Measurements from ENCODE around the gene GNAI3.

GNAI3 gene

GRCh38 chr1:109649491-109649914 lies 101.1 kb downstream of the GNAI3 start:
- H2AK5ac ChIP-seq (ENCODE audit: low read length, severe bottlenecking) = no peak overlapping the region
- 47% methylated on average over 1 of the region's 4 CpGs for WGBS
- peak; percentile 22 for DNase-seq
- H3K9me3 ChIP-seq (ENCODE audit: control insufficient read depth, low read length) = no peaks in the 10 kb centered on the region
- H3K14ac ChIP-seq (ENCODE audit: low read length in 2 of 2) = no peak overlapping the region
- no peak overlapping the region for H4K91ac ChIP-seq (ENCODE audit: low read length)
- no peak overlapping the region for H3K4me2 ChIP-seq (ENCODE audit: low read length, poor library complexity, severe bottlenecking)
- no peak overlapping the region for H3K4ac ChIP-seq (ENCODE audit: low read depth in 1 of 2, low read length in 2 of 2)
- H2BK5ac ChIP-seq (ENCODE audit: low read depth, low read length, poor library complexity, severe bottlenecking) = no peak overlapping the region
- peak overlapping the region; percentile 77 for H3K9ac ChIP-seq (ENCODE audit: low read length)
- H3K18ac ChIP-seq (ENCODE audit: low read depth in 1 of 2, low read length in 2 of 2) = no peak overlapping the region
- no peak overlapping the region for H2BK120ac ChIP-seq (ENCODE audit: low read depth, low read length)
- no peak overlapping the region for H2AFZ ChIP-seq (ENCODE audit: low read depth, low read length)
- H3K4me3 ChIP-seq (ENCODE audit: insufficient read depth in 1 of 2, low read depth in 1 of 2, low read length in 2 of 2) = peak overlapping the region in 1 of 2 experiments; percentile 75
- no peak overlapping the region for H3K23ac ChIP-seq (ENCODE audit: low read length in 2 of 2)
- peaks cover 1% of the 10 kb centered on the region for H3K4me1 ChIP-seq (ENCODE audit: control insufficient read depth, insufficient read depth, low read depth, low read length)
- no peaks in the 10 kb centered on the region for H3K36me3 ChIP-seq (ENCODE audit: control insufficient read depth in 1 of 2, insufficient read depth in 2 of 2, low read depth in 1 of 2, low read length in 2 of 2)
- peaks cover 12% of the 10 kb centered on the region in 2 experiments for H3K27me3 ChIP-seq (ENCODE audit: control insufficient read depth in 1 of 2, insufficient read depth in 1 of 2, low read length in 2 of 2)
- H4K8ac ChIP-seq (ENCODE audit: low read length) = no peak overlapping the region
- H2BK15ac ChIP-seq (ENCODE audit: low read depth, poor library complexity, severe bottlenecking) = no peak overlapping the region
- H3K27ac ChIP-seq (ENCODE audit: low read length, poor library complexity, severe bottlenecking) = no peak overlapping the region
- H2BK12ac ChIP-seq (ENCODE audit: low read length in 2 of 2) = no peak overlapping the region
- no peaks in the 10 kb centered on the region for H3K79me1 ChIP-seq (replicated peaks; ENCODE audit: low read length, poor library complexity, severe bottlenecking)

DNA sequence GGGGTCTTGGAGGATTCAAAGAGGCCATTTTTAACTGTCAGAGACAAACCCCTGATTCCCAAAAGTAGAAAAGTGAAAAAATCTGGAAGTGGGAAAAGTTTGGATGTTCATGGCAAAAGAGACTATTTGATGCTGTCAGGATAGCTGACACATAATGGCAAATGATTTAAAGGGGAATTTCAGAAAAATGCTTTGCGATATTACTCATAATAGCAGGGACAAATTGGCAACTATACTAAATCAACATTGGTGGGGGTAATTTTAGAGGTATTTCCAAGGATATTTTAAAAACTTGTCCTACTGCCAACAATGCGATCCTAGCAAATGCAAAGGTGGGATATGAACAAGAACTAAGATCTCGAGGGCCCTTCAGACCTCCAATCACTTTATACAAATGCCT lies 102.2 kb downstream of the GNAI3 start:
- no peak overlapping the region for H2AK5ac ChIP-seq (ENCODE audit: low read length, severe bottlenecking)
- no peak overlapping the region for H2AFZ ChIP-seq (ENCODE audit: low read depth, low read length)
- H4K91ac ChIP-seq (ENCODE audit: low read length) = no peak overlapping the region
- H3K36me3 ChIP-seq (ENCODE audit: control insufficient read depth in 1 of 2, insufficient read depth in 2 of 2, low read depth in 1 of 2, low read length in 2 of 2) = no peaks in the 10 kb centered on the region
- H3K4me3 ChIP-seq (ENCODE audit: insufficient read depth in 1 of 2, low read depth in 1 of 2, low read length in 2 of 2) = no peak overlapping the region
- no peak overlapping the region for H3K4ac ChIP-seq (ENCODE audit: low read depth in 1 of 2, low read length in 2 of 2)
- no peak overlapping the region for H3K27ac ChIP-seq (ENCODE audit: low read length, poor library complexity, severe bottlenecking)
- peaks cover 6% of the 10 kb centered on the region for H3K4me1 ChIP-seq (ENCODE audit: control insufficient read depth, insufficient read depth, low read depth, low read length)
- no peak overlapping the region for H3K23ac ChIP-seq (ENCODE audit: low read length in 2 of 2)
- no peaks in the 10 kb centered on the region for H3K9me3 ChIP-seq (ENCODE audit: control insufficient read depth, low read length)
- H2BK12ac ChIP-seq (ENCODE audit: low read length in 2 of 2) = no peak overlapping the region
- no peak overlapping the region for H3K14ac ChIP-seq (ENCODE audit: low read length in 2 of 2)
- H4K8ac ChIP-seq (ENCODE audit: low read length) = no peak overlapping the region
- H3K9ac ChIP-seq (ENCODE audit: low read length) = peak overlapping the region; percentile 9
- H2BK15ac ChIP-seq (ENCODE audit: low read depth, poor library complexity, severe bottlenecking) = no peak overlapping the region
- no peak for DNase-seq
- no peak overlapping the region for H2BK120ac ChIP-seq (ENCODE audit: low read depth, low read length)
- H2BK5ac ChIP-seq (ENCODE audit: low read depth, low read length, poor library complexity, severe bottlenecking) = no peak overlapping the region
- no peak overlapping the region for H3K4me2 ChIP-seq (ENCODE audit: low read length, poor library complexity, severe bottlenecking)
- H3K27me3 ChIP-seq (ENCODE audit: control insufficient read depth in 1 of 2, insufficient read depth in 1 of 2, low read length in 2 of 2) = peaks cover 12% of the 10 kb centered on the region in 2 experiments
- WGBS = 100% methylated on average over 1 of the region's 3 CpGs
- no peaks in the 10 kb centered on the region for H3K79me1 ChIP-seq (replicated peaks; ENCODE audit: low read length, poor library complexity, severe bottlenecking)
- H3K18ac ChIP-seq (ENCODE audit: low read depth in 1 of 2, low read length in 2 of 2) = no peak overlapping the region

DNA sequence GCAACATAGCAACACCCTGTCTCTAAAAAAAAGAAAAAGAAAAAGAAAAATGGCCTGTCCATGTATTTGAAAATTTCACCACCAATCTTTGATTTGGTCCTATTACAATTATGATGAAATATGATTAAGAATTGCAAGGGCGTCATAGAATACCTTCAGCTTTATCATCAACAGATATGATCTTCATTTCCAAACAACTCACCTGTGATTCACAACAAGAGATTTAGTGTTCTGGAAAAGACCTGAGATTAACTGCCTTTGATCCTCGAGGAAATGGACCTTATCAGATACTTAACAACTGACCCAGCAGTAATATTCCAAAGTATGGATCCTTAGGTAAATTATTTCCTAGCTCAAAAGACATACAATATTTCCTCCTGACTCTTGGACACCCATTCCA lies 104.0 kb downstream of the GNAI3 start:
- H3K14ac ChIP-seq (ENCODE audit: low read length in 2 of 2) = no peak overlapping the region
- H3K27me3 ChIP-seq (ENCODE audit: control insufficient read depth in 1 of 2, insufficient read depth in 1 of 2, low read length in 2 of 2) = peaks cover 12% of the 10 kb centered on the region in 2 experiments
- no peak overlapping the region for H3K4me3 ChIP-seq (ENCODE audit: insufficient read depth in 1 of 2, low read depth in 1 of 2, low read length in 2 of 2)
- H3K36me3 ChIP-seq (ENCODE audit: control insufficient read depth in 1 of 2, insufficient read depth in 2 of 2, low read depth in 1 of 2, low read length in 2 of 2) = no peaks in the 10 kb centered on the region
- no peak overlapping the region for H3K23ac ChIP-seq (ENCODE audit: low read length in 2 of 2)
- H3K9me3 ChIP-seq (ENCODE audit: control insufficient read depth, low read length) = no peaks in the 10 kb centered on the region
- no peak overlapping the region for H3K4me2 ChIP-seq (ENCODE audit: low read length, poor library complexity, severe bottlenecking)
- H4K8ac ChIP-seq (ENCODE audit: low read length) = no peak overlapping the region
- no peak overlapping the region for H3K18ac ChIP-seq (ENCODE audit: low read depth in 1 of 2, low read length in 2 of 2)
- no peak for DNase-seq
- H3K4me1 ChIP-seq (ENCODE audit: control insufficient read depth, insufficient read depth, low read depth, low read length) = peaks cover 14% of the 10 kb centered on the region
- no peak overlapping the region for H2BK120ac ChIP-seq (ENCODE audit: low read depth, low read length)
- no peak overlapping the region for H4K91ac ChIP-seq (ENCODE audit: low read length)
- H2AK5ac ChIP-seq (ENCODE audit: low read length, severe bottlenecking) = no peak overlapping the region
- H3K9ac ChIP-seq (ENCODE audit: low read length) = no peak overlapping the region
- no peaks in the 10 kb centered on the region for H3K79me1 ChIP-seq (replicated peaks; ENCODE audit: low read length, poor library complexity, severe bottlenecking)
- no peak overlapping the region for H2BK12ac ChIP-seq (ENCODE audit: low read length in 2 of 2)
- 75% methylated on average over 2 of the region's 2 CpGs for WGBS
- no peak overlapping the region for H3K4ac ChIP-seq (ENCODE audit: low read depth in 1 of 2, low read length in 2 of 2)
- H2AFZ ChIP-seq (ENCODE audit: low read depth, low read length) = no peak overlapping the region
- H2BK5ac ChIP-seq (ENCODE audit: low read depth, low read length, poor library complexity, severe bottlenecking) = no peak overlapping the region
- no peak overlapping the region for H3K27ac ChIP-seq (ENCODE audit: low read length, poor library complexity, severe bottlenecking)
- no peak overlapping the region for H2BK15ac ChIP-seq (ENCODE audit: low read depth, poor library complexity, severe bottlenecking)

DNA sequence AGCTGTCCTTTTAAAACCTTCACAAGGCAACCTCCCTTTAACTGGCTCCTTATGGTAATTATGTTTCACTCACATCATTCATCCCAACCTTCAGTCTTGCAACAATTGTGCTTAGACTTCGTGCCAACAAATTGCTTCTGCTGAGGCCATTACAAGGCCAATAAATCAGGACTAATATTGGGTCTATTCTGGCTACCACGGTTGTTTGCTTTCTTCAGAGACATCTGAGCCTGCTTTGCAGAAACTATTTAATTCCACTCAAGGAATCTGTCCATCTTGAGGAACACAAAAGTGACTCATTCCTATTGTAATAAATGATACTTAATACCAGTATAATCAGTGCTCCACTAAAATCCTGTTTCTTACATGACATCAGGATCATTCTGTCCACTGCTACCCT lies 104.9 kb downstream of the GNAI3 start:
- no peak overlapping the region for H3K4me3 ChIP-seq (ENCODE audit: insufficient read depth in 1 of 2, low read depth in 1 of 2, low read length in 2 of 2)
- peaks cover 12% of the 10 kb centered on the region in 2 experiments for H3K27me3 ChIP-seq (ENCODE audit: control insufficient read depth in 1 of 2, insufficient read depth in 1 of 2, low read length in 2 of 2)
- no peak overlapping the region for H2BK120ac ChIP-seq (ENCODE audit: low read depth, low read length)
- no peak overlapping the region for H3K18ac ChIP-seq (ENCODE audit: low read depth in 1 of 2, low read length in 2 of 2)
- H3K79me1 ChIP-seq (replicated peaks; ENCODE audit: low read length, poor library complexity, severe bottlenecking) = no peaks in the 10 kb centered on the region
- no peak overlapping the region for H3K23ac ChIP-seq (ENCODE audit: low read length in 2 of 2)
- H3K4ac ChIP-seq (ENCODE audit: low read depth in 1 of 2, low read length in 2 of 2) = no peak overlapping the region
- DNase-seq = no peak
- no peak overlapping the region for H2BK5ac ChIP-seq (ENCODE audit: low read depth, low read length, poor library complexity, severe bottlenecking)
- H3K36me3 ChIP-seq (ENCODE audit: control insufficient read depth in 1 of 2, insufficient read depth in 2 of 2, low read depth in 1 of 2, low read length in 2 of 2) = no peaks in the 10 kb centered on the region
- no peak overlapping the region for H3K4me2 ChIP-seq (ENCODE audit: low read length, poor library complexity, severe bottlenecking)
- H3K4me1 ChIP-seq (ENCODE audit: control insufficient read depth, insufficient read depth, low read depth, low read length) = peaks cover 14% of the 10 kb centered on the region
- H2AFZ ChIP-seq (ENCODE audit: low read depth, low read length) = no peak overlapping the region
- H3K9me3 ChIP-seq (ENCODE audit: control insufficient read depth, low read length) = no peaks in the 10 kb centered on the region
- no peak overlapping the region for H3K9ac ChIP-seq (ENCODE audit: low read length)
- H4K8ac ChIP-seq (ENCODE audit: low read length) = no peak overlapping the region
- H2AK5ac ChIP-seq (ENCODE audit: low read length, severe bottlenecking) = no peak overlapping the region
- H2BK15ac ChIP-seq (ENCODE audit: low read depth, poor library complexity, severe bottlenecking) = no peak overlapping the region
- no peak overlapping the region for H3K27ac ChIP-seq (ENCODE audit: low read length, poor library complexity, severe bottlenecking)
- H3K14ac ChIP-seq (ENCODE audit: low read length in 2 of 2) = no peak overlapping the region
- H4K91ac ChIP-seq (ENCODE audit: low read length) = no peak overlapping the region
- H2BK12ac ChIP-seq (ENCODE audit: low read length in 2 of 2) = no peak overlapping the region
- 60% methylated on average over 2 of the region's 2 CpGs for WGBS
